DND-41 (cell line): ENCODE results near the gene ARHGAP4.

Experiments used
- EZH2 ChIP-seq: IDR thresholded peaks from 3 replicates; pipeline ENCODE4 v1.6.1; 2012; ENCODE audit warnings: borderline replicate concordance, low read depth, mild to moderate bottlenecking, moderate library complexity, low read length, inconsistent platforms; ENCODE audit not compliant: severe bottlenecking
- TF ChIP-seq, protein P1 (sequence below): IDR thresholded peaks from 2 replicates; pipeline ENCODE4 v1.5.1; 2012; ENCODE audit warnings: borderline replicate concordance, low read length, moderate library complexity, mild to moderate bottlenecking; ENCODE audit not compliant: poor library complexity, severe bottlenecking; ENCODE audit errors: extremely low read depth

GRCh38 chrX:153964105-153964504, 38.0 kb upstream of the ARHGAP4 start:
- TF ChIP-seq, protein P1, sequence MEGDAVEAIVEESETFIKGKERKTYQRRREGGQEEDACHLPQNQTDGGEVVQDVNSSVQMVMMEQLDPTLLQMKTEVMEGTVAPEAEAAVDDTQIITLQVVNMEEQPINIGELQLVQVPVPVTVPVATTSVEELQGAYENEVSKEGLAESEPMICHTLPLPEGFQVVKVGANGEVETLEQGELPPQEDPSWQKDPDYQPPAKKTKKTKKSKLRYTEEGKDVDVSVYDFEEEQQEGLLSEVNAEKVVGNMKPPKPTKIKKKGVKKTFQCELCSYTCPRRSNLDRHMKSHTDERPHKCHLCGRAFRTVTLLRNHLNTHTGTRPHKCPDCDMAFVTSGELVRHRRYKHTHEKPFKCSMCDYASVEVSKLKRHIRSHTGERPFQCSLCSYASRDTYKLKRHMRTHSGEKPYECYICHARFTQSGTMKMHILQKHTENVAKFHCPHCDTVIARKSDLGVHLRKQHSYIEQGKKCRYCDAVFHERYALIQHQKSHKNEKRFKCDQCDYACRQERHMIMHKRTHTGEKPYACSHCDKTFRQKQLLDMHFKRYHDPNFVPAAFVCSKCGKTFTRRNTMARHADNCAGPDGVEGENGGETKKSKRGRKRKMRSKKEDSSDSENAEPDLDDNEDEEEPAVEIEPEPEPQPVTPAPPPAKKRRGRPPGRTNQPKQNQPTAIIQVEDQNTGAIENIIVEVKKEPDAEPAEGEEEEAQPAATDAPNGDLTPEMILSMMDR = no peak
- no peak for TF ChIP-seq EZH2
